Thymus (tissue), 11 donors: Measurements from ENCODE around the gene PEAK1. TPM values are rescaled to one million over a fixed set of nuclear protein-coding genes. Genes with fewer than 3 reads are reported as not detected.
A peak's percentile ranks its signal among the peaks of the same experiment; 100 is the strongest.

ENCODE experiments used
- DNase-seq, 9 donors: peaks; one replicate each; pipeline ENCODE4 v3.0.0-alpha.2; 2013; ENCODE audit warnings: low spot score in 9 of 9, low read depth in 6 of 9, missing footprints in 1 of 9
- H3K27ac ChIP-seq, 2 donors: one replicate each; pipeline ENCODE4 v1.5.1; 2013; ENCODE audit warnings: control low read depth in 1 of 2, low read depth in 1 of 2, low read length in 1 of 2, mild to moderate bottlenecking in 1 of 2, moderate library complexity in 1 of 2
- H3K27me3 ChIP-seq, 2 donors: one replicate each; pipeline ENCODE4 v1.5.1; 2013; ENCODE audit warnings: low read length in 1 of 2; ENCODE audit not compliant: control insufficient read depth in 2 of 2, insufficient read depth in 1 of 2
- H3K36me3 ChIP-seq, 2 donors: one replicate each; pipeline ENCODE4 v1.5.1; 2013; ENCODE audit warnings: low read length in 1 of 2, mild to moderate bottlenecking in 1 of 2, moderate library complexity in 1 of 2; ENCODE audit not compliant: control insufficient read depth in 2 of 2, insufficient read depth in 2 of 2
- H3K4me1 ChIP-seq, 2 donors: one replicate each; pipeline ENCODE4 v1.5.1; 2013; ENCODE audit warnings: low read length in 2 of 2; ENCODE audit not compliant: control insufficient read depth in 2 of 2, insufficient read depth in 2 of 2
- H3K4me3 ChIP-seq, 2 donors: one replicate each; pipeline ENCODE4 v1.5.1; 2013; ENCODE audit warnings: low read length in 2 of 2, control low read depth in 1 of 2, mild to moderate bottlenecking in 1 of 2
- H3K9me3 ChIP-seq, 2 donors: one replicate each; pipeline ENCODE4 v1.5.1; 2013; ENCODE audit warnings: low read length in 1 of 2, mild to moderate bottlenecking in 1 of 2; ENCODE audit not compliant: control insufficient read depth in 2 of 2, insufficient read depth in 1 of 2
- WGBS: extraction: QIAGEN DNeasy Blood & Tissue Kit; methylation state at CpG from one replicate; pipeline ENCODE4 v1.1.7; 2013; 5-methylcytosine and 5-hydroxymethylcytosine counted together
- polyA plus RNA-seq: library from polyadenylated mRNA; stranded (reverse); fragments of 200-250 nt; gene quantifications from one replicate; pipeline ENCODE4 v1.2.3, GENCODE V29; 2013
- total RNA-seq: library from RNA; stranded (reverse); fragments of 120-200 nt; gene quantifications from one replicate; pipeline ENCODE4 v1.2.4, GENCODE V29; 2013
- donor health status: healthy.

Gene PEAK1
- total and polyA plus RNA-seq, 2 donors, result 4.7 to 7.8 TPM

DNA sequence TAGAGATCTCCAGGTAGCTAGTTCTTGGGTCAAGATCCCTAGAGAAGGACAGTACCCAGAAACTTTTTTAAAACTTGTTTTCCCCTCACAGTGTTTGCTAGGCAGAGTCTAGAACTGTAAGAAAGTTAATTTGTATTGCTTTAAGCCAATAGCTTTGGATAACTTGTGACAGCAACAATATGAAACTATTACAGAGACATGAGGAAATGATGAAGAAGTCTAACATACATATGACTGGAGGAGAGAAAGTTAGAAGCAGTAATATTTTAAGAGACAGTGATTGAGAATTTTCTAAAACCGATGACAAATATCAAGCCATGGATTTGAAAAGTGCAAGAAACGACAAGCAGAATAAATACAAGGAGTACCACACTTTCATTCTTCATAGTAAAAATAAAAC is 10.7 kb upstream of the PEAK1 start:
- Histone ChIP-seq H3K36me3 (no peaks in the 10 kb centered on the region), H3K4me1 (no peaks in the 10 kb centered on the region), H3K27ac (no peak overlapping the region), H3K4me3 (no peak overlapping the region), H3K27me3 (no peaks in the 10 kb centered on the region), H3K9me3 (no peaks in the 10 kb centered on the region)
- DNase-seq, result no peak
- 99% methylated on average over 2 of the region's 2 CpGs for WGBS

DNA sequence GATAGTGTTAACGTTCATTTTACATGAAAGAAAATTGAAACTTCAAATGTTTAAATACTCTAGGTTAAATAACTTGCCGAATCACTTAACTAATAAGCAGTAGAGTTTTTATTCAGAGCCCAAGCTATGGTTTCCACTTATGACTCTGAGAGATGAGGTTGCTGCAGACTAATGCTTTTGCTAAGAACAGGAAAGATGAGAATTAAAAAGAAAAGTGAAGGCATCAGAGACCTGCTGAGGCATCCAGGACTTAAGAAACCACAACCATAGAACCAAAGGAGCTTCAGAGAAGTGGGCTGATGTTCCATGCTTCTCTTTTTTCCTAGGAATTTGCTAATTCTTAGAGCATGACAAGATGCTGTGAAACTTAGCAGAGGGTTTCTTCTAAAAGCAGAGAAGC is 10.3 kb upstream of the PEAK1 start:
- DNase-seq, result no peak
- Histone ChIP-seq H3K4me1 (no peaks in the 10 kb centered on the region), H3K27me3 (no peaks in the 10 kb centered on the region), H3K27ac (no peak overlapping the region), H3K36me3 (no peaks in the 10 kb centered on the region), H3K4me3 (no peak overlapping the region), H3K9me3 (no peaks in the 10 kb centered on the region)
- 94% methylated on average over 2 of the region's 2 CpGs for WGBS

GRCh38 chr15:77426871-77427270 is 7.0 kb upstream of the PEAK1 start:
- DNase-seq, result no peak
- no peaks in the 10 kb centered on the region for H3K4me1 ChIP-seq
- WGBS, result 89% methylated on average over 1 of the region's 1 CpG

DNA sequence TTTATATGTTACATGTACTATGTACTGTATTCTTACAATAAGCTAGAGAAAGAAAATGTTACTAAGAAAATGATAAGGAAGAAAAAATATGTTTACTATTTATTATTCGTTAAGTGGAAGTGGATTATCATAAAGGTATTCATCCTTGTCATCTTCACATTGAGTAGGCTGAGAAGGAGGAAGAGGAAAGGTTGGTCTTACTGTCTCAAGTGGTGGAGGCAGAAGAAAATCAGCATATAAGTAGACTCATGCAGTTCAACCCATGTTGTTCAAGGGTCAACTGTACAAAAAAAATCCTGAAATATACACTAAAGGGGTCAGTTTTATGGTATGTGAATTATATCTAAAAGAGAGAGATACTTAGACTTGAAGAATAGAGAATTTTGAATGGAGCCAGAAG is 6.5 kb upstream of the PEAK1 start:
- 93% methylated on average over 1 of the region's 1 CpG for WGBS
- DNase-seq, result no peak
- no peak overlapping the region for H3K27ac ChIP-seq

More at GRCh38 chr15:77426871-77427270, 7.0 kb upstream of the PEAK1 start:
- Histone ChIP-seq H3K4me3 (no peak overlapping the region), H3K36me3 (no peaks in the 10 kb centered on the region), H3K27ac (no peak overlapping the region), H3K9me3 (no peaks in the 10 kb centered on the region), H3K27me3 (no peaks in the 10 kb centered on the region)

GRCh38 chr15:77425104-77425503 is 5.2 kb upstream of the PEAK1 start:
- Histone ChIP-seq H3K27me3 (no peaks in the 10 kb centered on the region), H3K27ac (no peak overlapping the region), H3K4me1 (peaks cover 2 to 6% of the 10 kb centered on the region in 2 donors), H3K9me3 (no peaks in the 10 kb centered on the region), H3K36me3 (no peaks in the 10 kb centered on the region), H3K4me3 (no peak overlapping the region)
- DNase-seq, result no peak
- WGBS, result over 99% methylated on average over 3 of the region's 3 CpGs

More for the DNA sequence above, 6.5 kb upstream of the PEAK1 start:
- H3K4me3 ChIP-seq, result no peak overlapping the region
- H3K9me3 ChIP-seq, result no peaks in the 10 kb centered on the region
- no peaks in the 10 kb centered on the region for H3K36me3 ChIP-seq
- H3K4me1 ChIP-seq, result peaks cover 2 to 4% of the 10 kb centered on the region in 2 donors
- H3K27me3 ChIP-seq, result no peaks in the 10 kb centered on the region

DNA sequence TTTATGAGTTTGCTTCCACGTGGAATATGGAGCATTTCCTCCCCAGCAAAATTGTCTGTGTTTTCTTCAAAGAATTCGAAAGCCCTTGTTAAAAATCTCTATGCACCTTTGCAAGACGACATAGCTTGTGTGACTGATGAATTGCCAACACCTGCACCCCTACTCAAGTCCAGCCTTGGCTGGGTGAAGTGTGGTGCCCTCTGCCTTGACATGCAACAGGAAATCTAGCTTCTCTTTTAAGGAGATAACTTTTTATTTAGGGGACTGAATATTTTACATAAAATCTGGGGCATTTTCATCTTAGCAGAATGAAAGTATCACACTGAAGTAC is 1.4 kb upstream of the PEAK1 start:
- Histone ChIP-seq H3K4me3 (peak overlapping the region; percentile 81 to 90), H3K4me1 (peaks cover 6 to 14% of the 10 kb centered on the region in 2 donors), H3K36me3 (no peaks in the 10 kb centered on the region), H3K27me3 (peaks cover 0 to 4% of the 10 kb centered on the region in 2 donors), H3K9me3 (no peaks in the 10 kb centered on the region), H3K27ac (peak overlapping the region; percentile 90 to 96)
- peak in 1 of 9 donors; percentile 46 for DNase-seq
- under 1% methylated on average over 3 of the region's 3 CpGs for WGBS

- Histone ChIP-seq H3K36me3 (no peaks in the 10 kb centered on the region), H3K27me3 (peaks cover 0 to 4% of the 10 kb centered on the region in 2 donors), H3K4me3 (peak within 1 kb of the TSS; percentile 81 to 90), H3K9me3 (no peaks in the 10 kb centered on the region), H3K4me1 (peaks cover 6 to 14% of the 10 kb centered on the region in 2 donors), H3K27ac (peak within 1 kb of the TSS; percentile 90 to 96)
- under 1% methylated on average over 25 of the region's 25 CpGs for WGBS
- DNase-seq, result peak; percentile 66 to 96 (median 82)
Observed at GRCh38 chr15:77420610-77421369, 886 bp upstream of the PEAK1 start, which contains the start of gene HMG20A. HMG20A (plus strand) TSS chr15:77420888; CDS start chr15:77458408, 37,520 bp downstream.

DNA sequence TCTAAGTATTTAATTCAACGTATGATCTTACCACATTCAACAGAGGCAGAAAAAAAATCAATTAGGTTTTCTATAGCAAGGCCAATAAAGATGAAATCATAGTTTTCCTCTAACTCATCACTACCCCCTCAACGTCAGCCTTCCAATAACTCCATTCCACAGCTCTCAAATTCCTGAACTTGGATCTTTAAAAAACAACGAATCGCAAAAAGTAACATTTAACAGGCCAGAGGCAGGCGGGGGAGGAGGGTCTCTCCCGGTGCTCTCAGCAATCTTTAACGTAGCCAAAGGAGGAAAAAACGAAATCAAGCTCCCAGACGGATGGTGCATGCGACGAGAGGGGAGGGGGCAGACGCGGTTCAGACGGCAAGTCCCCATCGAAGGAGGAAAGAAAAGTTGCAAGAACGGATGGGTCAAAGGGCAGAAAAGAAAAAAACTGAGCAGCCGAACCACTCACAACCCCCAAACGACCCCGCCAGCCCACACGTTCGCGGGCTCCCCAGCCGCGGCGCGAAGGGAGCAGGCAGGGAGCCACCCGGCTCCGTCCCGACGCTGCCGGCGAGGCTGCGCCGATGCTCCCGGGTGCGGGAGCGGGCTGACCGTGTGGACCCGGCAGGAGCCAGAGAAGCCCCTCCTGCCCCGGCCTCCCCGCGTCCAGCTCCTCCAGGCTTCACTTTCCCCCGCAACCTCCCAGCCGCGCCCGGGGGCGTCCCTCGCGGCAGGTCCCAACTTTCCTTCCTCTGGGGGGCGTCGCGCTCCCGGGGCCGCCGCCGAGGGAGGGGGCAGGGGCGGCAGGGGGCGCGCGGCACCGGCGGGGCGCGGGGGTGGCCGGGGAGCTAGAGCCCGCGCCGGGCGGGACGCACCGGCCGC is 703 bp downstream of the PEAK1 start:
- Histone ChIP-seq H3K36me3 (no peaks in the 10 kb centered on the region), H3K4me1 (peaks cover 6 to 14% of the 10 kb centered on the region in 2 donors)
- peak in 5 of 9 donors; percentile 18 to 62 (median 33) for DNase-seq

More for the DNA sequence above, 703 bp downstream of the PEAK1 start:
- Histone ChIP-seq H3K27ac (peak overlapping the region; percentile 61 to 82), H3K9me3 (no peaks in the 10 kb centered on the region), H3K4me3 (peak overlapping the region; percentile 63 to 90), H3K27me3 (peaks cover 0 to 4% of the 10 kb centered on the region in 2 donors)
- 2% methylated on average over 72 of the region's 72 CpGs for WGBS
